HG02840 (cell line): ENCODE measurements around the gene KCNJ18.
"Not testable (repeated sequence)": the region's sequence is repeated elsewhere in the genome, so short reads cannot be mapped to it uniquely, and the experiment has no call there.

Source experiments
- ATAC-seq: cut with Tn5 transposase; IDR thresholded peaks from one replicate; pipeline ENCODE4 v1.9.1; 2021; ENCODE audit warnings: mild to moderate bottlenecking, moderate library complexity, moderate number of reproducible peaks; ENCODE audit not compliant: unreplicated experiment, low FRiP score

KCNJ18 gene

GRCh38 chr17:21691883-21692703 lies at the start of gene KCNJ18:
Gene KCNJ18, plus strand, starts transcription at chr17:21692523. Its CDS starts 10,264 bp downstream, at chr17:21702787.
- not testable (repeated sequence) for ATAC-seq

GRCh38 chr17:21648125-21648524 lies 44.2 kb upstream of the KCNJ18 start:
- ATAC-seq, result not testable (repeated sequence)

GRCh38 chr17:21650043-21650442 lies 42.3 kb upstream of the KCNJ18 start:
- ATAC-seq, result not testable (repeated sequence)

- not testable (repeated sequence) for ATAC-seq
Observed at GRCh38 chr17:21652049-21652448, 40.3 kb upstream of the KCNJ18 start.

GRCh38 chr17:21653211-21653610 lies 39.1 kb upstream of the KCNJ18 start:
- ATAC-seq, result not testable (repeated sequence)

- not testable (repeated sequence) for ATAC-seq
Observed at GRCh38 chr17:21656518-21657309, 35.6 kb upstream of the KCNJ18 start.

- not testable (repeated sequence) for ATAC-seq
Observed at GRCh38 chr17:21659635-21660034, 32.7 kb upstream of the KCNJ18 start.

GRCh38 chr17:21661455-21661854 lies 30.9 kb upstream of the KCNJ18 start:
- not testable (repeated sequence) for ATAC-seq

GRCh38 chr17:21663166-21663565 lies 29.2 kb upstream of the KCNJ18 start:
- not testable (repeated sequence) for ATAC-seq

GRCh38 chr17:21663614-21664474 lies 28.5 kb upstream of the KCNJ18 start:
- ATAC-seq, result not testable (repeated sequence)

- ATAC-seq, result not testable (repeated sequence)
Observed at GRCh38 chr17:21665171-21665570, 27.2 kb upstream of the KCNJ18 start.

- ATAC-seq, result not testable (repeated sequence)
Observed at GRCh38 chr17:21665935-21666493, 26.3 kb upstream of the KCNJ18 start.

- not testable (repeated sequence) for ATAC-seq
Observed at GRCh38 chr17:21666711-21667412, 25.5 kb upstream of the KCNJ18 start.

- ATAC-seq, result not testable (repeated sequence)
Observed at GRCh38 chr17:21667413-21668117, 24.8 kb upstream of the KCNJ18 start.

- not testable (repeated sequence) for ATAC-seq
Observed at GRCh38 chr17:21668118-21668488, 24.2 kb upstream of the KCNJ18 start.

GRCh38 chr17:21668746-21669508 lies 23.4 kb upstream of the KCNJ18 start:
- not testable (repeated sequence) for ATAC-seq

- ATAC-seq, result not testable (repeated sequence)
Observed at GRCh38 chr17:21669616-21670360, 22.5 kb upstream of the KCNJ18 start.
